EL (cell line): Measurements from ENCODE around the gene CFAP61.
"Not testable (repeated sequence)": the region's sequence is repeated elsewhere in the genome, so short reads cannot be mapped to it uniquely, and the experiment has no call there.

Experiments used
- DNase-seq: peaks from one replicate; pipeline ENCODE4 v3.0.0-alpha.2; 2016

The CFAP61 gene, protein sequence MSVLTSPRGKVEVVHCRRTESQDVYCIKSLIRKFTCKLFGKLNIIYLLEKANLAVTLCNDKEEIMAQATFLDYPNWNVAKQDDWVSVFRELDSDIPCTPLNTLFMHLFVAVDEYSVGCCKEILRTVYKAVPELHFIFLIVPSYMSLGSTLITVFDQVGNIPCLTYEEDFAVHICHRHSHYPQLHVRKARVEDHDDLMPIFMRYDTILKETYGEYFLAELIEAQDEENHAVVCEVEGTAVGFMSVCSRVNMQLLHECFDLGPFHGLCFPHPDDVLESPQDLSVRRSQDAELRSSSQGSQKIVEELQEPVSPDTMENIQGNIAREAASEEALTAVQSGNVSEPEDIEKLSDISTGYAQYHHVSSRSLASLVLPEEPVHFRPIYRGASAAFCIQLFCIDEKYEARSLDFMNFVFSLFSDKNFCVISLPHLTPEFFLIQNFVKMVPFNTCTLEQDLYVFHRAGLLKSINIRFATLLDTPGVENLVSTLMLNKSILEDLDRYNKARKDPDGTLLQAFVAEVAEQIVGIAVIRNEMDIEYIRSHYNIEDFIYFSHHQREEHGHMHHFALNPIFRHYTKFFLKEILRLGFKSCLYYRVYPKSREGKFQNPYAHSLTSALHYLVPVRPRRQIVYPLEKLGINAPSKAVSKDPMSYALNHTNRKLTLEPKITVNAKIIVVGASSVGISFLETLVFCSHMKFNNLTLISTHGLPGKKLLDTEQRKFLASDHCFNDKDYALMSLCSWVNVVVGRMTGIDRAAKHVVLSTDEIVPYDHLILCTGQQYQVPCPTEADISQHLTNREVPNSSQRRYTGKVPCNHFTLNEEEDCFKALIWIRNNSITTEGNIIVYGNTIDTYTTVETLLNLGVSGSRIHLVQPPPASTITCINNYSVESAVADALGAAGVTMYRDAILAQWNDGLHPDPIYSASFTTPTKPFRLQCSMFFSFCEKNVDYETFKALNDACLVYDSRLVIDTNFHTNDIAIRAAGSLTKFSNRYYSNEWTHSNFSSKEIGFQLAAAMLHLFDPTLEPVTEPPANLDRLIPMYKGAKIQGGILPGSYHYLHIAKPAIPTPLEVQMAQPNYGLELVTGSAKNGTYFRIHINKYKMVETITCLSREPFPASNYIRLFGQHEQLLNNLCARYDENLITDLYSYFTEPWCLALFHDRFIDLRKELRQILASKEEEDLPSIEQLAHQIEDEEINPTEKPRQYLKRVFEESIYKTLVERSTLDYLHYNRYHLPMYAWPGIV

DNA sequence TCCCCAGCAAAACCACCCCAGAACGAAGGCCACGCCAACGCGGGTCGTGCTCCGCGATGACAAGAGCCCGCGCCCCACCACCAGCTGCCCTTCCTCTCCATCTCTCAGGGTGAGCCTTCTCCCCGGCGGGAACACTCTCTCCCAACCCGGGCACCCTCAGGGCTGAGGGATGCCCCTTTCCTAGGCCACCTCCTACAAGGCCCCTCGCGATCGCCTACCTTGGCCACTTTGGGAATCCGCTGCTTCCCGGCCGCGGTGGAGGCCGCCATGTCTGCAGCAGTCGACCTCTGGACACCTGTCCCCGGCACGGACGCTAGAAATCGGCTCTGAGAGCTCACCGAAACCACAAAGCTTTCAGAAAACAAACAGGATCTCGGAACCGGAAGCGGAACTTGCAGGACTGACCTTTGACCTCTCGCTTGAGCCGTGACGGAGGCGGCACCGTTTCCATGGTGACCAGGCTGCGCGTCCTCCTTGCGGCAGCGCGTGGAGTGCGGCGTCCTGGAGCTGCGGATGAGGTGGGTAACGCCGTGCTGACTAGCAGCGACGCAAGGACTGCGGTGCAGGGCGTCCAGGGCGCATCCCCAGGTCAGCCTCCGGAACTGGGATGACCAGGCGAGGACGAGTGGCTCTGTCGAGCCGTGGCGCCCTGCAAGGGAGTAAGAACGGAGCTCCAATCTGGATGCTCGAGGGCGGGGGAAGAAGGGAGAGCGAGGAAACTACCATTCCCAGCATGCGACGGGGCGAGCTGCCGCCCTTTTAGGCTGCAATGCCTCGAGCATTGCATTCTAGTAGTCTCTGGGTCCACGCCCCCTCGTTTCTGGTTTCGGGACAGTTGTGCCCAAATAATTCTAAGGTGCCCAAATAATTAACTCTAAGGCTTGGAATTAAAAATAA lies at the start of gene CFAP61, which contains the start of gene CRNKL1:
TSS of gene CFAP61 (plus strand) at position 459 of the 897 bp plus-strand sequence. CDS start 4,122 bp downstream, outside the sequence.
TSS of gene CRNKL1 (minus strand) at position 393 of the 897 bp plus-strand sequence. CDS start at position 269, 124 bp downstream.
- DNase-seq = peak; percentile 96

DNA sequence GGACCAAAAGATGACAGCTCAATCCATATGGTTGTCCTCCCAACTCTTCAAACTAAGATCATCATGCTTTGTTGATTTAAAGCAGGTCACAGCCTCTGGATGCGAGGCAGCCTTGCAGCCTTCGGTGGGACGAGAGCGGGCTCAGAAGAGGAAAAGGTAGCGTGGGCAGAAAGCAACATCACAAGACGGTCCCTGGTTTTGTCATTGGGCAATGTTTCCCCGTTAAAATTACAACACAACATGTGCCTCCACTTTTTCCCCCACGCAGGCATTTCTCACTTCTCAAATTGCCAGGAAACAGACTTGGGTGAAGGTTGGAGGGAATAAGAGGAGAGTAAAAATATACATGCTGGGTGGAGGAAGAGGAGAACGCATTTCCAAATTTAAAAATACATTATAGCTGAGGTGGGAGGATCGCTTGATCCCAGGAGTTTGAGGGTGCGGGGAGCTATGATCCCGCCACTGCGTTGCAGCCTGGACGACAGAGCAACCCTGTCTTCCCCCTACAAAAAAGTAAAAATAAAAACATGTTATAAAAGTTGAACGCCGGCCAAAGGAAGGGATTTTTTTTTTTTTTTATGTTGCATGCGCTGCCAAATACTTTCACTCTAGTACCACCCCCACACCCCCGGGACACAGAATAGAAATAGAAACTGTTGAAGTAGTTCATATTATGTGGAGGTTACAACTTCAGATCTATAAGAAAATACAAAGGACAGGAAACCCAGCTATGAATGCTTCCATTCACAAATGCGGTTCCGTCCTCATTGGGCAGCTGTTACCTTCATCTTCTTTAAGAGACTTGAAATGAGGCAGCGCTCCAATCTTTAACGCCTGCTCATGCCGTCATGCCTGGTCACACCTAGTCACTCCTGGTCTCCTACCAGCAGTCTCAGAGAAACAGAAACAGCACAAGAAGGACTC lies 49.0 kb upstream of the CFAP61 start:
- DNase-seq = no peak

DNA sequence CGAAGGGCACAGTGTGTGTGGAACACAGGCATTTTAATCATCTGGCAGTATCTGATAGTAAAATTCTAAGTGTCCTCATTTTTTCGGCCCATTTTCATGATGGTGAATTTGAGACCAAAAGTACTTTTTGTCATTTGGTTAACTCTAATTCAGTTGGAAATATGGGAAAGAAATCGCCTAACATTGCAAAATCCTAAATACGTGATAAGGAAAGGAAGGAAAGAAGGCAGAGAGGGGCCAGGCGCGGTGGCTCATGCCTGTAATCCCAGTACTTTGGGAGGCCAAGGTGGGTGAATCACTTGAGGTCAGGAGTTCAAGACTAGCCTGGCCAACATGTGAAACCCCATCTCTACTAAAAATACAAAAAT lies 48.4 kb upstream of the CFAP61 start:
- not testable (repeated sequence) for DNase-seq

DNA sequence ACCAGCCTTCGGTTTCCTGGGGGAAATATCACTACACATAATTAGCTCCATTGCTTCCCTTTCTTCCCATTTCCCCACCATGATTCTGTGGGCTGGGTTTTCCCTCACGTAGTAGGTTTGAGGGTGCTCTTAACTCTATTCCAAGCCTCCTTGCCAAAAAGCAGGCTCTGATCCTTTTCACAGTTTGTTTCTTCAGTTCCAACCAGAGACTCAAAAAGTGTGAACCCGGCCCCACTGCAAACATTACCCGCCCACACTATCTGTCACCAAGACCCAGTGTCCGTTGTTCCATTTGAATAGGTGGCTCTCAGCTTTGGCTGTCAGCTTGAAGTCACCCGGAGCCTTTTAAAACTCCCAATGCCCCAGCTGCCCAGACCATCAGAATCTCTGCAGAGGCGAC lies 47.0 kb upstream of the CFAP61 start:
- DNase-seq = no peak

DNA sequence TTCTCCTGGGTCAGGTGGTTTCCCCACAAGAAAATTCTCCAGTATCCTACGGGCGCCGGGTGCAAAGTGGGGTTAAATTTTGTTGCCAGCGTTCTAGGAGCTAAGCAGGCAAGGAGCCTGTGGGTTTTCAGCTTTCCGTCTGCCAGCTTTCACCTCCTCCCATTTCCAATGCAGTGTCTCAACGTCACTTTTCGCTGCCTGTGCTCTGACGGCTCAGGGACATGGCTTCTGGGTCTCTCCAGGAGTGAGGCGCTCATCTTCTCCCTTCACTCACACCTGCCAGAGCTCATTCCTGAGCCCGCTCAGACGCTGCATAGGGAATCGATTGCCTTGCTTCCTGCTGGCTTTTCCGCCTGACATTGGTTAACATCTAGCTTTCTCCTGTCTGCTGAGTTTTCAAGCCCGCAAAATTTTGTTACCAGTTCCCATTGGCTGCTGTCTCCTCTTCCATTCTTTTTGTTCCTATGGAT lies 42.5 kb upstream of the CFAP61 start:
- DNase-seq = no peak

DNA sequence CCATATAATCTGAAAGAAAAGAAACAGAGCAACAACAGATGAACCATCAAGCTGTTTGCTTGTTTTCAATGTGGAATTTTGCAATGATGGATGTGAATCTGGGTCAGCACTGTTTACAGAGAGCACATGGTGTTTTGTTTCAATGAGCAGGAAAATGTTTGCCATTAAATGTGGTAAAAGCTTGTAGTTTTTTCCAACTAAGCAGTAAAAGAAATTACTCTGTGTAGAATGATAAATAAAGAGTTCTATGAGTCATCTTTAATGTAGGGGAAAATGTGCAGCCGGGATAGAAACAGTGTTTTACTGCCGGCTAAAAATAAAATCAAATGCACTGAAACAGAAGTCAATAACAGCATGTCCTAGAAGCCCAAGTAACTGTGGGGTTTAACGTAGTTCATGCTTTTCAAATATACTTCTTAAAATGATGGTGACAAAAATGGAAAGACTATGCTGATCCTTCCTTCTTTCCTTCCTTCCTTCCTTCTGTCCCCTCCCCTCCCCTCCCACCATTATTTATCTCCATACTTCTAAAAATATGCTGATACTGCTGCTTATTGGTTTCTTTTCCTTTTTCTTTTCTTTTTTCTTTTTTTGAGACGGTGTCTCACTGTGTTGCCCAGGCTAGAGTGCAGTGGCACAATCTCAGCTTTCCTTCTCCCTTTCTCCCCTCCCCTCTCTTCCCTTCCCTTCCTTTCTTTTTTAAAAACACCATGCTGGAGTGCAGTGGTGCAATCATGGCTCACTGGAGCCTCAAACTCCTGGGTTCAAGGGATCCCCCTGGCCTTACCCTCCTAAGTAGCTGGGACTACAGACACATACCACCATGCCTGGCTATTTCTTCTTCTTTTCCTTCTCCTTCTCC lies 41.5 kb upstream of the CFAP61 start:
- peak; percentile 29 for DNase-seq

DNA sequence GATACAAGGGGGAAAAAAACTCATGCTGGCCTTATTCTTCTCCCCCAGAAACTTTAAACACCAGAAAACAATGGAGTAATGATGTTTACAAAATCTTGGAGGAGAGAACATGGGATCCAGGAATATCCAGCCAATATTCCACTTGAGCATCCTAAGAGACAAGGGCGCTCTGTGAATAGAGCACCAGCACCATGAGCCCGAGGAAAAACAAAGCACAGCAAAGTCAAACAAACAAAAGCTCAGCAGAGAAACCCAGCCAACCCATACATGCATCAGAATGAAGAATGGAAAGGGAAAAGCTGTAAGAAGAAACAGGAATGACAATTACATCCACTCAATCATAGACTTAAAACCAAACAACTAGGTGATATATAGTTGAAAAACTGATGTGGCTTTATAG lies 39.8 kb upstream of the CFAP61 start:
- DNase-seq = no peak

DNA sequence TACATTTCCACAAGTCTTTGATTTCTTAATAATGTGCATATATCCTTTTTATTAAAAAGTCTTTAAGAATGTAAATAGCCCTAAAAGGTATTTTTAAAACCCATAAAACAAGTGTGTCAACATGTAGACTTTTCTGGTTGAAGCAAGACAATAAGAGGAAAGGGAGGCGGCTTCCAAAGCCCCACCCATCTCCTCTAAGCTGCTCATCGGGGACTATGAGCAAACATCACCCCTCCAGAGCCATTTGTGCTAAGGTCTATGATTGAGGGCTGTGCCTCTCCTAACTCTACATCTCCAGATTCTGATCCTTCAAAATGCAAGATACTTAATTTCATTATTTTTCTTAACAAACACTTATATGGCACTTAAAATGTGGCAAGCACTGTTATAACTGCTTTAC lies 37.7 kb upstream of the CFAP61 start:
- DNase-seq = no peak

DNA sequence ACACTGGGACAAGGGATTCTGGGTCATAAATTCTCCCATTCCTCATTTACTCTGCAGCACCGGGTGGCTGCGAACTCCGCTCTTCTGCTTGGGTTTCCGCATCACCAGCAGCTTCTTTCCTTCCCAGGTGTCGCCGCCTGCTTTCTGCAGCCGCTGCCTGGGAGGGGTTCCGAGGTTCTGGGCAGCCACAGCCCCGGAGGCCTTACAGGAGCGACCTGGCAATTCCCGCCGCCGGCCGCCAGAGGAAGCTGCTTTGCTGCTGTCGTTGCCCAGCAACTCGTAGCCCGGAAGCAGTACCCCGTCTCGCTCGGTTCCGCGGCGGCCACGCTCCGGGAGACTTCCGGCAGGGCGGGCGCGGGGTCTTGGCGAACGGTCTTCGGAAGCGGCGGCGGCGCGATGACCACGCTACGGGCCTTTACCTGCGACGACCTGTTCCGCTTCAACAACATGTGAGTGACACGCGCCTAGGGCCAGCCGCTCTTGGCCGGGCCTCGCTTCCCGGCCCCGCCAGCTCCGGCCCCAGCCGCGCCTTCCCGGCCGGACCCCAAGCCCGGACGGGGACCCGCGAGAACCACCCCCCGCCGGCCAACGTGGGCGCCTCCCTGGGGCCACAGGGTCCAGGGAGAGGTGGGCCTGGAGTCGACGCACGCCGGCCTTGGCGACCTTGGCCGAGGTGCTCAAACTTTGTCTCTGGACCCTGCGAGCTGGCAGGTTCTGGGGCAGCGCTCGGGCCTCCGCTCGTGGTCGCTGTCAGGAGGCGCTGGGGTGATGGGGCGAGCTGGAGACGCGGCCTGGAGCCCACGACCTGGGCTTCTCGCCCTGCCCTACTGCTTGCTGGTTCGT lies 35.1 kb upstream of the CFAP61 start, which contains the start of gene NAA20:
TSS of gene NAA20 (plus strand) at position 362 of the 843 bp plus-strand sequence. CDS start at position 397, 35 bp downstream.
- peak; percentile 92 for DNase-seq

DNA sequence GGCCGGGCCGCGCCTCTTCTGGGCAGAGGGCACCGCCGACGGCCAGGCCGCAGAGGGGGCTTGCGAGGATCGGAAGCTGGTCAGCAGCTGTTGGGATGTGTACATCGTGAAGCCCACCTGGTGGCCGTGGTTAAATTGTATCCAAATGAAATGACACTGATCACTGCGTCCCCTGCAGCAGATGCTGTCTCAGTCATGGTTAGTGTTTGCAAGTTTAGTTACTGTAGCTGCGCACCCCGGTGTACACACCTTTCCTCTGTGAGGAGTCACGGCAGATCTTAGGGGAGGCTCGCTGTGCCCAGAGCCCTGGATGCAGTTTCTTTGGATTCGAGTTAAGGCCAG lies 34.5 kb upstream of the CFAP61 start:
- DNase-seq = no peak

DNA sequence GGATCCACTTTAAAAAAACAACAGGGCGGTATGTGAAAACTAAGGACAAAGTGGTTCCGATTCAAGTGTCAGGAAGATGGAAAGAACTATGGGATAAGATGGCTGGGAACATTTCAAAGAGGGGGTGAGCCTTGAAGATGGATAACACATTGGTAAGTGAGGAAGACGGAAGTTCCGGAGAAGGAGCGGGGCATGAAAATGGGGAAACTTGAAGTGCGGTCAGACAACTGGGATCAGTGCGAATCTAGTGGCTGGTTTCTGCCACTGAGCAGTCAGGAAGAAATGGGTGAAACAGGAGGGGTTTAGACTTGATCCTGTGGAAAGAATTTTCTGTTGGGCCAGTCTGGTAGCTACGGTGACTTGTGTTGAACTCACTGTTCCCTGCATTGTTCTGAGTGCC lies 34.0 kb upstream of the CFAP61 start:
- no peak for DNase-seq

DNA sequence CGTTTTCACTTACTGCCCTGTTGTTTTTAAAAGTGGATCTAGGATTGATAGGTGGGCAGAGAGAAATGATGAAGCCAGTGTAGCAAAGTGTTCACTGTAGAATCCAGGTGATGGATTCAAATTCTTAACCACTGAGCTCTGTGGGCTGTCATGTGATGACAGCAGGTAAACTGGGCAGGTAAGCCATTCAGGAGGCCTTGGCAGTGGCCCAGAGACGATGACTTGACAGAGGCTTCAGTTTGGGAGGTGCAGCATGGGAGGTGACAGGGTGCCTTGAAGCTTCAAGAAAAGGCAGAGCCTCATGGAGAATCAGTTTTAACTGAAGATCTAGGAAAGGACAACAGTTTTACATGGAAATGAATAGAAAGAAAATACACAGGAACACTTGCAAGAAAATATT lies 33.2 kb upstream of the CFAP61 start:
- no peak for DNase-seq

DNA sequence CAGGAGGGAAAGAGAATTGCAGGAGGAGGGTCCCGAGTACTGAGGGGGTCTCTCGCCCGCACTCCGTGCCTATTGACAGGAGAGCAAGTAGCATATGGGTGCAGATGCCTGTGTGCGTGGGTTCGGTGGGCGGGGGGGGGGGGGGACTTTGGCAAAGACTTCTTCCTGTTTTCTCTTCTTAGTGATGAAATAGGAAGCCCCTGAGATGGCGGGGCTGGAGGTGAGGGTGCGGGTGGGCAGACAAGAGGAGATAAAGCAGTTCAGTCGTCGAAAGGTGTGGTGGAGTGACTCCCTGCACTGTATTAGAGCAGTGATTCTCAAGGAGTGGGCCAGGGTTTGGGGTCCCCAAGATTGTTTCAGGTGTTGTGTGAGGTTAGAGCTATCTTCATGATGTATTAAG lies 31.4 kb upstream of the CFAP61 start:
- DNase-seq = no peak

DNA sequence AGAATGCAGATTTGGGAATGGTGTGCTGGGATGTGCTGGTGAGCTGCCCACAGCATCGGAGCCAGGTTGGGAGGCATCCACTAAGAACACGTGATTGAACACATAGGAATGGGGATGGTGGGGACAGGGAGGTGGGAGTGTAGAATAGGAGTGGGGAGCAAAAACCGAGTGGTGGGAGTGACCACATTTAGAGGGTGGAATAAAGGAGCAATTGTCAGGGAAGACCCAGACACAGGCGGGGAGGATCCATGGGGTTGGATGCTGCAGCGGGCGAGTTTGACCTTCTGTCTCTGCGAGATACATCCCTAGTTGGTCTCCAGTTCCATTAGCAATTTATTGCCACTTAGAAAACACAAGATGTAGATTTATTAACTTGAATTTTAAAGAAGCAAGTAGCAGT lies 30.5 kb upstream of the CFAP61 start:
- DNase-seq = no peak

DNA sequence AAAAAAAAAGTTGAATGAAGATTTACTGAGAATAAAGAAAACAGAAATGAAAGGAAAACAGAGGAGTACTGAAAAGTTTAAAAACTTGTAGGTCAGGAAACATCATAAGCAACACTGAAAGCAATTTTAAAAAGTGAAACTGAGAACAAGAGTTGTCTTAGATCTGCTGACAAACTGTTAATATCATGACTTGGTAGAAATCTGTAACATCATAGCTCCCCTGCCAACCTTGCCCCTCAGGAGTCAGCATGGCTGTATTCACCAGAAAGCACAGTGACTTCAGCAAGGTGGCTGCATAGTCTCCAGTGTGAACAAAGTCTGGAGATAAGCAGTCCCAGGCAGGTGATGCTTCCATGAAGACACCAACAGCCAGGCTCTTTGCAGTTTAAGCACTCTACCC lies 29.8 kb upstream of the CFAP61 start:
- no peak for DNase-seq

DNA sequence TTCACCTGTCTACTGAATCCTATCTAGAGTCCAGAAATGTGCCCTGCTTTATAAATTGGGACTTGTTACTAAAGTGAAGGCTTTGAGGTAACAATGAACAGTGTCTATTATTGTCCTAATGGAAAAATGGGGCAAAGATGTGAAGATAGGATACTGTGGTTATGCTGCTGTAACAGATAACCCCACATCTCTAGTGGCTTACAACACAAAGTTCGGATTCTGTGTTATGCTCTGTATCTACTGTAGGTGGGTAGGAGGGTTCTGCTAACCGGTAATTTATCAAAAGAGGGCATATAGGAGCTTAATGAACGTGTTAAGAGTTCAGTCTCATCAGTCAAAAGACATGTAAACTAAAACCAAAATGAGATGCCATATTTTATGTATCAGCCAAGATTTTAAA lies 28.9 kb upstream of the CFAP61 start:
- DNase-seq = no peak

DNA sequence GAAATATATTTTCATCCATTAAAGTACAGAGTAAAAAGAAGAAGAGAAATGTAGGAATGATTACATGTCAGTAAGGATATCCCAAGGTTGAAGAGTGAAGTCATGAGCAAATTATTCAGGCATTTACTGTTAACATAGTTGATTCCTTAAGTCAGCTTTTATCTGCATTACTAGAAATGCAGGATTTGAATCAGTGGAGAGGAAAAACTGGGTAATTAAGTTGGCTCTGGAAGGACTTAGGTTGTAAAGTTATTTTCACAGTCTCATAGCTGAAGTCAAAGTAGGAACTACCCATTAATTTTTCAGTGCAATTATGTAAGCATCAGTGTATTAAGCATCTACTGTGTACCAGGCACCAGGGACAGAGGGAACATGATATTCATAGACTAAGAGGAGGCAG lies 27.4 kb upstream of the CFAP61 start:
- peak; percentile 61 for DNase-seq

DNA sequence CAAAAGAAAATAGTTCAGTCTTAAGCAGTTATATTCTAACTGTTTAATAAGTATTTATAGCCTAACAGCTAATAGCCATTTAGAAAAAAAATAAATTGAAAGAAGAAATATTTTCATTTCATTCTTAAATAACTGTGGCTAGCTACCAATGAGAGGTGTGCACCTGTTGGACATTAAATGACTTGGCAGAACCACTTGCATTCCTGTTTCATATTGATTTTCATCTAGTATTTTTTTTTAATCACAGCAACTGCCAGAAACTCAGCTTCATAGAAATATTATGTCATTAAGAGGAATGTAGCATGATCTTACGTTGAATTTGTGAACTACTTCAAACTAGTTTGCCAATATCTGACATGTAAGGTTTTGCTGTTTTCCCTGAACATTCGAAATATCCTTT lies 25.0 kb upstream of the CFAP61 start:
- no peak for DNase-seq

DNA sequence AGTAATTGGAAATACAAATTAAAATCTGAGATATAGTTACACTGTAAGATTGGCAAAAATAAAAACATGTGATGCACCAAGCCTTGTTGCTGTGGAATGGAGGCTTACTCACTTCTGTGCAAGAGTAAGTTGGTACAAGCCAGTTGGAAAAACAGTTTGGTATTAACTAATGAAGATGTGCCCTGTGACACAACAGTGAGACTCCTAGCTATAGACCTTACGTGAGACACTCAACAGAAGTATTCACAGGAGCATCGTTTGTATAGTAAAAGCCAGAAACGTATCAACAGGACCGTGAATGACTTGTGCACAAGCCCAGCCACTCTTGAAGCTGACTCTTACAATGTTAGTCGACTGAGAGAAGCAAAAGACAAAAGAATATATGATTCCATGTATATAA lies 20.5 kb upstream of the CFAP61 start:
- DNase-seq = no peak
